Stimulated activated CD4-positive, alpha-beta T cell treated with anti-CD3 and anti-CD28 coated beads, Interleukin-15, amount 100 ng/mL, for 48 hours (primary cell): ENCODE measurements around the gene PIK3CD.

Source experiments
- DNase-seq, 2 donors: peaks; one replicate each; pipeline ENCODE4 v3.0.0-alpha.2; 2020; ENCODE audit warnings: low read depth in 2 of 2

PIK3CD gene

DNA sequence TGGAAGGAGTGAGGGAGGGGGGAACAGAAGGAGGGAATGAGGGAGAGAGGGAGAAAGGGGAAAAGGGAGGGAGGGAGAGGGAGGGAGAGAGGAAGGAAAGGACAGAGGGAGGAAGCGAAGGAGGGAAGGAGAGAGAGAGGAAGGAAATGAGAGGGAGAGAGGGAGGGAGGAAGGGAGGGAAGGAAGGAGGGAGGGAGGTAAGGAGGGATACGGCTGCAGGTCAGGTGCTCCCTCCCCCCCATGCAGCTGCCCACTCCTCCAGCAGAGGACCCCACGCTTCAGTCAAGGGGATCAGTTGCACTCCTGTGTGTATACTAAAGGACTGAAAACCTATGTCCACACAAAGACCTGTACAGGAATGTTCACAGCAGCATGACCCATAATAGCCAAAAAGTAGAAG lies 117.5 kb downstream of the PIK3CD start:
- DNase-seq, result no peak

DNA sequence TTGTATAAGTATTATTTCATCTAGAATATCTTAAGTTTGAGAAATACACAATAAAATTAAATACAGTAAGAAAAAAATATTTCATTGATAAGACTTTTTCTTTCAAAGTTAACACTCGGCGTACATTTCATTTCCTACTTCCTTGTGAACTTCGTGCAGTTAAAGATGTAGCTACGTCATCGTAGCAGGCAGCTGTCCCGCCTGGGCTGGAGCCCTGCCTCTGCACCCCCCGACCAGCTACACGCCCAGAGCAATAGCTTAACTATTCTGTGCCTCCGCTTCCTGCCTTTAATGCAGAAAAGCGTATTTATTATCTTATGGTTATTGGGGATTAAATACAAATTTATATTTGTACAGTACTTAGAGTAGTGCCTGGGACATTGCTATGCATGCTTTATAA lies 118.8 kb downstream of the PIK3CD start:
- DNase-seq, result no peak

DNA sequence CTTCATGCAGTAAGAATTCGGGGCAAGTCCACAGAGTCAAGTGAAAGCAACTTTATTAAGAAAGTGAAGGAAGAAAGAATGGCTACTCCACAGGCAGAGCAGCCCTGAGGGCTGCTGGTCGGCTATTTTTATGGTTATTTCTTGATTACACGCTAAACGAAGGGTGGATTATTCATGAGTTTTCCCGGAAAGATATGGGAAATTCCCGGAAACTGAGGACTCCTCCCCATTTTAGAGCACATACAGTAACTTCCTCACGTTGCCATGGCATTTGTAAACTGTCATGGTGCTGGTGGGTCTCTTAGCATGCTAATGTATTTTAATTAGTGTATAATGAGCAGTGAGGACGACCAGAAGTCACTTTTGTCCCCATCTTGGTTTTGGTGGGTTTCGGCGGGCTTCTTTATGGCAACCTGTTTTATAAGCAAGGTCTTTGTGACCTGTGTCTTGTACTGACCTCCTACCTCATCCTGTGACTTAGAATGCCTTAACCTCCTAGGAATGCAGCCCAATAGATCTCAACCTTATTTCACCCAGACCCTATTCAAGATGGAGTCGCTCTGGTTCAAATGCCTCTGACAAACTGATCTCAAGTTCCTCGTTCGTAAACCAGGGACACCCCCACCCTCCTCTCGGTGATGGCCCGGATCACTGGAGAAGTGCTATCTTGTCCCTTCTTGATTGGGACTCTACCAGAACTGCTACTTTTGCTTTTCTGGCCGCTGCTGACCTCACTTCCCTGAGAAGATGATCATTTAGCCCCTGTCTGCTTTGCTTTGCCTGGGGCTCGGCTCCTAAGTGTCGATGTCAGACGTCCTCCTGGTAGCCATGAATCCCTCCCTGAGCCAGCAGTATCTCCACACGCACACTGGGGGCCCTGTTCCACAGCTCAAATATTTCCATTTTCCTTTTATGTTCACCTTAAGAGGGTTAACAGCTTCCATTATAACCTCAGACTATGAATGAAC lies 123.5 kb downstream of the PIK3CD start:
- no peak for DNase-seq

DNA sequence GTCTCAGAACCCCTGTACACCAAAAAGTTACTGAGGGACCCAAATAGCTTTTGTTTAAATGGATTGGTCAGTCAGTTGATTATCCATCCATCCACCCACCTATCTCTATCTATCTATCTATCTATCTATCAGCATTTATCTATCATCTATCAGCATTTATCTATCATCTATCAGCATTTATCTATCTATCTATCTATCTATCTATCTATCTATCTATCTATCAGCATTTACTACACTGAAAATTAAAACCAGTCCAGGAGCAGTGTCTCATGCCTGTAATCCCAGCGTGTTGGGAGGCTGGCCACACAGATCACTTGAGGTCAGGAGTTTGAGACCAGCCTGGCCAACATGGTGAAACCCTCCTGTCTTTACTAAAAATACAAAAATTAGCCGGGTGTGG lies 125.2 kb downstream of the PIK3CD start:
- no peak for DNase-seq
